HG03135 (cell line): Measurements from ENCODE around the gene UNC79.

ENCODE experiments used
- ATAC-seq: cut with Tn5 transposase; IDR thresholded peaks from one replicate; pipeline ENCODE4 v1.9.1; 2021; ENCODE audit warnings: mild to moderate bottlenecking, moderate library complexity; ENCODE audit not compliant: unreplicated experiment

Gene UNC79

GRCh38 chr14:93723001-93723400 lies 292.3 kb downstream of the UNC79 start:
- no peak for ATAC-seq

GRCh38 chr14:93725002-93725582 lies 294.4 kb downstream of the UNC79 start:
- ATAC-seq: no peak

- ATAC-seq: no peak
Measured at GRCh38 chr14:93725993-93726392, 295.3 kb downstream of the UNC79 start.

GRCh38 chr14:93727039-93727740 lies 296.5 kb downstream of the UNC79 start:
- no peak for ATAC-seq

- no peak for ATAC-seq
Measured at GRCh38 chr14:93727917-93728650, 297.3 kb downstream of the UNC79 start.

GRCh38 chr14:93728651-93729016 lies 297.9 kb downstream of the UNC79 start:
- no peak for ATAC-seq

- ATAC-seq: no peak
Measured at GRCh38 chr14:93729993-93730392, 299.3 kb downstream of the UNC79 start.

- ATAC-seq: no peak
Measured at GRCh38 chr14:93731753-93732152, 301.0 kb downstream of the UNC79 start.

- no peak for ATAC-seq
Measured at GRCh38 chr14:93732524-93732923, 301.8 kb downstream of the UNC79 start.

- no peak for ATAC-seq
Measured at GRCh38 chr14:93733231-93733630, 302.5 kb downstream of the UNC79 start.

- ATAC-seq: no peak
Measured at GRCh38 chr14:93733631-93734030, 302.9 kb downstream of the UNC79 start.

- no peak for ATAC-seq
Measured at GRCh38 chr14:93734086-93734822, 303.5 kb downstream of the UNC79 start.

GRCh38 chr14:93735206-93735605 lies 304.5 kb downstream of the UNC79 start:
- no peak for ATAC-seq

- ATAC-seq: no peak
Measured at GRCh38 chr14:93736378-93737014, 305.8 kb downstream of the UNC79 start.

- no peak for ATAC-seq
Measured at GRCh38 chr14:93737634-93738033, 306.9 kb downstream of the UNC79 start.

GRCh38 chr14:93741556-93742230 lies 311.0 kb downstream of the UNC79 start:
- ATAC-seq: no peak

GRCh38 chr14:93742761-93743160 lies 312.0 kb downstream of the UNC79 start:
- ATAC-seq: no peak

- ATAC-seq: no peak
Measured at GRCh38 chr14:93743270-93744060, 312.7 kb downstream of the UNC79 start.

GRCh38 chr14:93744176-93744575 lies 313.4 kb downstream of the UNC79 start:
- ATAC-seq: no peak

- ATAC-seq: no peak
Measured at GRCh38 chr14:93744876-93745275, 314.1 kb downstream of the UNC79 start.
